GM12873 (cell line): ENCODE data around the gene FCF1.

Experiments
- TF ChIP-seq, protein P1 (sequence below): IDR thresholded peaks from 2 replicates; pipeline ENCODE4 v1.5.1; 2012; ENCODE audit warnings: low read depth, mild to moderate bottlenecking, moderate library complexity, low read length, control low read depth; ENCODE audit not compliant: insufficient read depth; ENCODE audit errors: missing control alignments

The FCF1 gene

DNA sequence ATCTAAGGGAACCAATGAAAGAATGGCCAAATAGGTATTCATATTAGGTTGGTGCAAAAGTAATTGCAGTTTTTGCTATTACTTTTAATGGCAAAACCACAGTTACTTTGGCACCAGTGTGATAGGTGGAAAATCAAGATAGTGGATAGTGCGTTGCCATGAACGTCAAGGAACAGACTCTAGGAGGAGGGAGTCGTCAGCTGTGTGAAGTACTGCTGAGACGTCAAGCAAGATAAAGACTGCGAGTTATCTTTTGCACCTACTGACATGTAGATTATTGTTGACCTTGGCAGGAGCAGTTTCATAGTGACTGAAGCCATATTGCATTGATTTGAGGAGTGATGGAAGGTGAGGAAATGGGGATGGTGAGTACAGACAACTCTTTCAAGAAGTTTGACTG is 58.5 kb downstream of the FCF1 start:
- TF ChIP-seq, protein P1, sequence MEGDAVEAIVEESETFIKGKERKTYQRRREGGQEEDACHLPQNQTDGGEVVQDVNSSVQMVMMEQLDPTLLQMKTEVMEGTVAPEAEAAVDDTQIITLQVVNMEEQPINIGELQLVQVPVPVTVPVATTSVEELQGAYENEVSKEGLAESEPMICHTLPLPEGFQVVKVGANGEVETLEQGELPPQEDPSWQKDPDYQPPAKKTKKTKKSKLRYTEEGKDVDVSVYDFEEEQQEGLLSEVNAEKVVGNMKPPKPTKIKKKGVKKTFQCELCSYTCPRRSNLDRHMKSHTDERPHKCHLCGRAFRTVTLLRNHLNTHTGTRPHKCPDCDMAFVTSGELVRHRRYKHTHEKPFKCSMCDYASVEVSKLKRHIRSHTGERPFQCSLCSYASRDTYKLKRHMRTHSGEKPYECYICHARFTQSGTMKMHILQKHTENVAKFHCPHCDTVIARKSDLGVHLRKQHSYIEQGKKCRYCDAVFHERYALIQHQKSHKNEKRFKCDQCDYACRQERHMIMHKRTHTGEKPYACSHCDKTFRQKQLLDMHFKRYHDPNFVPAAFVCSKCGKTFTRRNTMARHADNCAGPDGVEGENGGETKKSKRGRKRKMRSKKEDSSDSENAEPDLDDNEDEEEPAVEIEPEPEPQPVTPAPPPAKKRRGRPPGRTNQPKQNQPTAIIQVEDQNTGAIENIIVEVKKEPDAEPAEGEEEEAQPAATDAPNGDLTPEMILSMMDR: no peak

DNA sequence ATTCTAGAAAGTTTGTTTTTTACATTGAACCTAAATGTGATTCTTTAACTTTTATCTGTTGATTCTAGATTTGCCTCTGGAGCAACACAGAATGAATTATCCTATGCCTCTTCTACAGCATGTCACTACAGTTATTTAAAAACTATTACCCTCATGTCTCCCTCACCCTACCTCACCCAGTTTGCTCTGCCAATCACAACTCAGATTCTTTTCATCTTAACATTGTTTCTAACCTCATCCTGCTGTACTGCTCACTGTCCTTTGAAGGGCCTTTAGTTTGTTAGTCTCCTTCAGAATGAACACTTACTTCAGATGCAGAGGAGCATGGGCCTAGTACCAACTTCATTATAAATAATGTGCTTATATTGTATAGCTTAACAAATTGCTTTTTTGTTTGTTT is 71.7 kb downstream of the FCF1 start:
- TF ChIP-seq, protein P1: no peak

DNA sequence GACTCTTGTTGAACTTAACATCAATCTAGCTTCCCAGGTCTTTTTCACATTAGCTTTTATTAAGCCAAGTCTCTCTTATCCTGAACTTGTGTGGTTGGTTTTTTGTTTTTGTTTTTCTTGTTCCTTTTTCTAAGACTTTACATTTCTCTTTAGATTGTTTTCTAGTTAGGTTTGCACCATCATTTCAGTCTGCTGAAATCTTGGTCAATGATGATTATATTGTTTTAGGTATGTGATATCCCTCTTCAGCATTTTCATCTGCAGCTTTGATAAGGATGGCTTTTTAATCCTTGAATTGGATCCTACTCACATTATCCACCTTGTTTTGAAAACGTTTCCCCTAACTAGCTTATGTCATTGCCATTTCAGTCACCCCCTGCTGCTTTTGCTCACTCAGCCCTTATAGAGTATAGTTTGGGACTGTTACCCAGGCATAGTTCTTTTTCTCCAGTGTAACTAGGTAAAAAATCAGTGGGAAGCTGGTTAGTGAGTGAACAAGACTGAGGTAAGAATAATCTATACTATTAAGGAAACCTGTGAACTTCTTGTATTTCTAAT is 72.2 kb downstream of the FCF1 start:
- TF ChIP-seq, protein P1: no peak

DNA sequence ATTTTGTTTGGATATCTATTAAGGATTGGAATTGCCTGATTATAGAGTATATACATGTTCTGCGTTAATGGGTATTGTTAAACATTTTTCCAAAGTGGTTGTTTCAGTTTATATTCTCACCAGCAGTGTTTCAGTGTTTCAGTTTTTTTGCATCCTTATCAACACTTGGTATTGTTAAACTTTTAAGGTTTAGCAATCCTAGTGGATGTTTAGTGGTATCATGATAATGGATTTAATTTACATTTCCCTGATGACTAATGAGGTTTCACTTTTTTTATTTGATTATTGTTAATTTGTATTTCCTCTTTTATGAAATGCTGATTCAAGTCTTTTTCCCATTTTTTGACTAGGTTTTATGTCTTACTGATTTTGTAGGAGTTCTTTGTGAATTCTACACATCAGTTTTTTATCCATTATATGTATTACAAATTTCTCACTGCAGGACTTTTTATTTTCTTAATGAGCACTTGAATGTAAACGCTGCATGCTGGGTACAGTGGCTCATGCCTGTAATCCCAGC is 73.9 kb downstream of the FCF1 start:
- TF ChIP-seq, protein P1: no peak
